ENCODE results near the gene SAMD4A.

SAMD4A gene

DNA sequence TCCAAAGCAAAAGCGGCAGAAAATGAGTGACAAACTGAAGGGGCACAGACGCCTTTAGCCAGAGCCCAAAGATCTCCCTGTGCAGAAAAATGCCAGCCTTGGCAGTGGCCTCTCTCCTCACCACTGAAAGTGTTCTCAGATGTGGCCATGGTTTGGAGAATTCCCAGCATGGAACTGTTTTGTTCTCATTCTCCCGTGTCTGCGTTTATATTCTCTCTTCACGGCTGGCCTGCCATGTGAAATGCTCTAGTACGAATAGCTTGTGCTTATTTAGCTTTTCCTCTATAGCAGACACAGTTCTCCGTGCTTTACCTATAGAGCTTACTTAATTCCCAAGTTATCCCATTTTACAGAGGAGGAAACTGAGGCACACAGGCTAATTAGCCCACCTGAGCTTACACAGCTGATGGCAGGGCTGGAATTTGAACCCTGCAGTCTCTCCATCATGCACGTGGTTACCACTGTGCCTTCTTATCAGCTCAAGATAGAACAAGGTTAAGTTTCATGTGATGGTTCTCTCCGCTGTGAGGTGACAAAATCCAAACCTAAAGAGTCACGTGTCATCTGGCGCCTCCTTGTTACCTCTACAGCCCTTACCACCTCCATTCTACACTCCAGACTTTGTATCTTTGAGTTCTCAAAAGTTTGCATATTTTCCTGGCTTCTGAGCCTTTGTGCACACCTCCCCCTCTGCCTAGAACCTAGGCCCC is 194.1 kb downstream of the SAMD4A start:
- TF ChIP-seq, protein P1, sequence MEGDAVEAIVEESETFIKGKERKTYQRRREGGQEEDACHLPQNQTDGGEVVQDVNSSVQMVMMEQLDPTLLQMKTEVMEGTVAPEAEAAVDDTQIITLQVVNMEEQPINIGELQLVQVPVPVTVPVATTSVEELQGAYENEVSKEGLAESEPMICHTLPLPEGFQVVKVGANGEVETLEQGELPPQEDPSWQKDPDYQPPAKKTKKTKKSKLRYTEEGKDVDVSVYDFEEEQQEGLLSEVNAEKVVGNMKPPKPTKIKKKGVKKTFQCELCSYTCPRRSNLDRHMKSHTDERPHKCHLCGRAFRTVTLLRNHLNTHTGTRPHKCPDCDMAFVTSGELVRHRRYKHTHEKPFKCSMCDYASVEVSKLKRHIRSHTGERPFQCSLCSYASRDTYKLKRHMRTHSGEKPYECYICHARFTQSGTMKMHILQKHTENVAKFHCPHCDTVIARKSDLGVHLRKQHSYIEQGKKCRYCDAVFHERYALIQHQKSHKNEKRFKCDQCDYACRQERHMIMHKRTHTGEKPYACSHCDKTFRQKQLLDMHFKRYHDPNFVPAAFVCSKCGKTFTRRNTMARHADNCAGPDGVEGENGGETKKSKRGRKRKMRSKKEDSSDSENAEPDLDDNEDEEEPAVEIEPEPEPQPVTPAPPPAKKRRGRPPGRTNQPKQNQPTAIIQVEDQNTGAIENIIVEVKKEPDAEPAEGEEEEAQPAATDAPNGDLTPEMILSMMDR (conservative IDR thresholded peaks at IDR 0.05; ENCODE audit: low read depth, low read length): no peak
- Histone ChIP-seq H2AFZ (ENCODE audit: low read depth) (no peak overlapping the region), H3K27me3 (ENCODE audit: insufficient read depth, low read depth) (no peaks in the 10 kb centered on the region), H3K36me3 (ENCODE audit: insufficient read depth) (no peaks in the 10 kb centered on the region), H4K20me1 (ENCODE audit: insufficient read depth) (no peaks in the 10 kb centered on the region), H3K9ac (no peak overlapping the region), H3K4me1 (ENCODE audit: low read depth, poor library complexity, severe bottlenecking) (no peaks in the 10 kb centered on the region), H3K4me2 (no peak overlapping the region), H3K79me2 (ENCODE audit: insufficient read depth, low read depth) (no peaks in the 10 kb centered on the region), H3K27ac (no peak overlapping the region), H3K4me3 (IDR thresholded peaks at IDR 0.05; ENCODE audit: insufficient read depth, low read depth, low read length) (no peak overlapping the region)

DNA sequence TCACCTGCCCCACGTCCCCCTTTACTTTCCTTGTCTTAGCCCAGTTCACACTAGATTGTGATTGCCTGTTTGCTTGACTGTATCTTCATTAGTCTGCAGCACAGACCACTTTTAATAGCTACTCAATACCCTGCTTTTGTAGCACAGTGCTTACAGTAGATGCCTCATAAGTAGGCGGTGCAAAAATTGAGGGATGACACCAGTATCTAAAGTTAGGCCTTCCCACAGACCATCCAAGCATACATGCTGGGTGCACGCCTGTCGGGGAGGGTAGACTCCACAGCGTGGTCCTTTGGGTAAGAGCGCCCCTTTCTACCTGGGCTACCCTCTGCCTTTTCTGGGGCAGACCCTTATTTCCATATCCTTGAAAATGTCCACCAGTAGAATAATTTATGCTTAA is 194.9 kb downstream of the SAMD4A start:
- no peaks in the 10 kb centered on the region for H3K4me1 ChIP-seq (ENCODE audit: low read depth, poor library complexity, severe bottlenecking)
- H3K79me2 ChIP-seq (ENCODE audit: insufficient read depth, low read depth): no peaks in the 10 kb centered on the region
- H4K20me1 ChIP-seq (ENCODE audit: insufficient read depth): no peaks in the 10 kb centered on the region
- TF ChIP-seq, protein P1 (conservative IDR thresholded peaks at IDR 0.05; ENCODE audit: low read depth, low read length): no peak
- no peak overlapping the region for H3K4me2 ChIP-seq
- no peak overlapping the region for H3K4me3 ChIP-seq (IDR thresholded peaks at IDR 0.05; ENCODE audit: insufficient read depth, low read depth, low read length)
- no peaks in the 10 kb centered on the region for H3K27me3 ChIP-seq (ENCODE audit: insufficient read depth, low read depth)
- H3K9ac ChIP-seq: no peak overlapping the region
- H3K36me3 ChIP-seq (ENCODE audit: insufficient read depth): no peaks in the 10 kb centered on the region
- H2AFZ ChIP-seq (ENCODE audit: low read depth): no peak overlapping the region
- H3K27ac ChIP-seq: no peak overlapping the region

DNA sequence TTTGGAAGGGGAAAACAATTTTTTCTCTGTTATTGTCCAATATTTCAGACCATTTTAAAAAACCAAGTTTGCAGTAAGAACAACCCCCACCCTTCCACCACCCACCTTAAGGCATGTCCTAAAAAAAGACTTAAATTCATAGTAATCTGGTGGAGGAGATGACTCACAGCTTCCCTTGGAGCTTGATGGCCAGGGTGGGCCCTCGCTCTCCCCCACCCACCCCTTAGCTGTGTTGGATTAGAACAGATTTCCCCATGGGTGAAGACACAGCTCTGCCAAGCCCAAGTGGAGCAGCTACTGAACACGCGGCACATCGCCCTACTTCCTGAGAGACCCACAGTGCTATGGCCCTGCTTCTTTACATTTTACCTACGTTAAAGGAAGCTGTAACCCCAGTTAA is 195.4 kb downstream of the SAMD4A start:
- no peaks in the 10 kb centered on the region for H3K79me2 ChIP-seq (ENCODE audit: insufficient read depth, low read depth)
- no peak overlapping the region for H2AFZ ChIP-seq (ENCODE audit: low read depth)
- H3K4me2 ChIP-seq: no peak overlapping the region
- no peaks in the 10 kb centered on the region for H3K4me1 ChIP-seq (ENCODE audit: low read depth, poor library complexity, severe bottlenecking)
- H3K27me3 ChIP-seq (ENCODE audit: insufficient read depth, low read depth): no peaks in the 10 kb centered on the region
- H3K4me3 ChIP-seq (IDR thresholded peaks at IDR 0.05; ENCODE audit: insufficient read depth, low read depth, low read length): no peak overlapping the region
- no peak overlapping the region for H3K27ac ChIP-seq
- H3K9ac ChIP-seq: no peak overlapping the region
- H4K20me1 ChIP-seq (ENCODE audit: insufficient read depth): no peaks in the 10 kb centered on the region
- TF ChIP-seq, protein P1 (conservative IDR thresholded peaks at IDR 0.05; ENCODE audit: low read depth, low read length): no peak
- no peaks in the 10 kb centered on the region for H3K36me3 ChIP-seq (ENCODE audit: insufficient read depth)

DNA sequence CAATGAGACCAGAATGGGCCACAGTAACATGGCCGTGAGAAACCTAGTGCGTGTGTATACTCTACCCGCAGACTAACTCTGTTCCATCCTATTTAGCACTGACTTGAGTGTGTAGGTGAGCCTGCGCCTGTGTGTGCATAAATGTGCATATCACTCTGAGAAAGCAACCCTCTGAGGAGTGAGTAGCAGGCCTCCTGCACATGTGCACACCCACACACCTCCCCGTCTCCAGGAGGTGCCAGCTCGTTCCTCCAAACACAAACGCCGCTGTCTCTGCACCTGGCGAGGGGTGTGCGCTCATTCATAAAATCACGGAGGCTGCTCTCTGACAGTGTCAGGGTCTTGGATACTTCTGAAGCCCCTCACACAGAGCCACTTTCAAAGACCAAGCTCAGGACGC is 196.8 kb downstream of the SAMD4A start:
- Histone ChIP-seq H3K27ac (no peak overlapping the region), H3K4me3 (IDR thresholded peaks at IDR 0.05; ENCODE audit: insufficient read depth, low read depth, low read length) (no peak overlapping the region), H3K36me3 (ENCODE audit: insufficient read depth) (no peaks in the 10 kb centered on the region), H3K4me2 (no peak overlapping the region), H3K9ac (no peak overlapping the region), H3K79me2 (ENCODE audit: insufficient read depth, low read depth) (no peaks in the 10 kb centered on the region), H2AFZ (ENCODE audit: low read depth) (no peak overlapping the region), H4K20me1 (ENCODE audit: insufficient read depth) (no peaks in the 10 kb centered on the region), H3K4me1 (ENCODE audit: low read depth, poor library complexity, severe bottlenecking) (no peaks in the 10 kb centered on the region), H3K27me3 (ENCODE audit: insufficient read depth, low read depth) (no peaks in the 10 kb centered on the region)
- TF ChIP-seq, protein P1 (conservative IDR thresholded peaks at IDR 0.05; ENCODE audit: low read depth, low read length): no peak

Measured in KMS-11 (cell line).